ENCODE results near the gene TMEM154.
A peak's percentile ranks its signal among the peaks of the same experiment; 100 is the strongest.

The TMEM154 gene

DNA sequence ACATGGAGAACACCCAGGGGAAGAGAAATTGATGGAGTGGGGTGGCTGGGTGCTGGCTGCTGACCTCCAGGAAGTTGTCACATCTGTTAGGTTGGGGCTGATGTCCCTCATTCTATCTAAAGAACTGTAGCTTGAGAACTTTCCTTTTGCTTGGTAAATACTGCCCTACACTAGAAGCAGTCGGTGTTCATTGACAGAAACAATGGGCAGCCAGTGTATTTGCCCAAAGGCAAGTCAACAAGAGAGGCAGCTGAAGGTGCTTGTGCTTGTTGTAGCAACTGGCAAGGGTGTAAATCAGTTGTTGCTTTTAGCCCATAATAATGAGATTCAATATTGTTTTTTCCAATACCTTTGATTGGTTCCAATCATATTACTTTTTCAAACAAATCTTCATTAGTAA, 956 bp downstream of the TMEM154 start:
- peak in 1 of 2 donors; percentile 3 for DNase-seq (ENCODE audit: low read depth in 2 of 2)
- H3K4me3 ChIP-seq (replicated peaks in 1 of 2; ENCODE audit: low read depth in 2 of 2, low read length in 2 of 2): peak overlapping the region in 1 of 2 donors; percentile 66

DNA sequence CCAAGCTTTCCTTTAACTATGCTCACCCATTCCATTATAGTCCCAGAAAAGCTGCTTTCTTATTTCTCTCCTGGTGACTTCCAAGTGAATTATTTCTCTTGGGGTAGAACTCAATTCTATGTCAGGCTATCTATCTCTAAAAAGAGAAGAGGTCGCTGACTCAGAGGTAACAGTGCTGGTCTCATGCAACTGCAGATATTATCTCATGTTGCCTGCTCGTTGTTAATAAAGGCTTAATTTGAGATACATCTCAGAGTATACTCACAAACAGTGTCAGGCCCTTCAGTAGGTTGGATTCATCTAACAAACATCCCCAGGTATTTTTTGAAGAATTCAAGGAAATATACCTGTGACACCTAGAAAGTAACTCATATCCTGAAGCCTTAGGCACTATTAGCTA, 2.7 kb downstream of the TMEM154 start:
- no peak overlapping the region for H3K4me3 ChIP-seq (replicated peaks in 1 of 2; ENCODE audit: low read depth in 2 of 2, low read length in 2 of 2)
- TF ChIP-seq, protein P1, sequence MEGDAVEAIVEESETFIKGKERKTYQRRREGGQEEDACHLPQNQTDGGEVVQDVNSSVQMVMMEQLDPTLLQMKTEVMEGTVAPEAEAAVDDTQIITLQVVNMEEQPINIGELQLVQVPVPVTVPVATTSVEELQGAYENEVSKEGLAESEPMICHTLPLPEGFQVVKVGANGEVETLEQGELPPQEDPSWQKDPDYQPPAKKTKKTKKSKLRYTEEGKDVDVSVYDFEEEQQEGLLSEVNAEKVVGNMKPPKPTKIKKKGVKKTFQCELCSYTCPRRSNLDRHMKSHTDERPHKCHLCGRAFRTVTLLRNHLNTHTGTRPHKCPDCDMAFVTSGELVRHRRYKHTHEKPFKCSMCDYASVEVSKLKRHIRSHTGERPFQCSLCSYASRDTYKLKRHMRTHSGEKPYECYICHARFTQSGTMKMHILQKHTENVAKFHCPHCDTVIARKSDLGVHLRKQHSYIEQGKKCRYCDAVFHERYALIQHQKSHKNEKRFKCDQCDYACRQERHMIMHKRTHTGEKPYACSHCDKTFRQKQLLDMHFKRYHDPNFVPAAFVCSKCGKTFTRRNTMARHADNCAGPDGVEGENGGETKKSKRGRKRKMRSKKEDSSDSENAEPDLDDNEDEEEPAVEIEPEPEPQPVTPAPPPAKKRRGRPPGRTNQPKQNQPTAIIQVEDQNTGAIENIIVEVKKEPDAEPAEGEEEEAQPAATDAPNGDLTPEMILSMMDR (IDR thresholded peaks at IDR 0.05; ENCODE audit: low read depth, low read length): no peak
- DNase-seq (ENCODE audit: low read depth in 2 of 2): no peak

More for the DNA sequence above, 956 bp downstream of the TMEM154 start:
- TF ChIP-seq, protein P1 (IDR thresholded peaks at IDR 0.05; ENCODE audit: low read depth, low read length): no peak

- no peak overlapping the region for H3K4me3 ChIP-seq (replicated peaks in 1 of 2; ENCODE audit: low read depth in 2 of 2, low read length in 2 of 2)
- no peak for DNase-seq (ENCODE audit: low read depth in 2 of 2)
- TF ChIP-seq, protein P1 (IDR thresholded peaks at IDR 0.05; ENCODE audit: low read depth, low read length): no peak
Measured at GRCh38 chr4:152676052-152676854, 3.5 kb downstream of the TMEM154 start.

DNA sequence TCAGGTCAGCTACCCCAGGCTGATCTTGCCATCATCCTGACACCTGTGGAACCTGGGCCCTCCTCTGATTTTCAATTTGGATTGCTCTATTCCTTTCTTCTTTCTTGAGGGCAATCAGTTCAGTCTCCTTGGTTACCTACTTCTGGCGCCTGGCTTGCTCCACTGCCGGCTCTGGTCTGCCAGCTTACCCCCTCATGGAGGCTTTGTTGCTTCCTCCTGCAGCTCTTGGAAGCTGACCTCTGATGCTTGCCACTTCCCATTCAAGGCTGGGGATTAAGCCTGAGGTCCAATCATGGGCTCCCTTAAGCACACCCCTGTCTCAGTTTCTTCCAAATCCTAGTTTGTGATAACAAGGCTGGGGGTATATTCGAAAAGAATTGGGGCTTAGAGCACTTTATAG, 5.4 kb downstream of the TMEM154 start:
- TF ChIP-seq, protein P1 (IDR thresholded peaks at IDR 0.05; ENCODE audit: low read depth, low read length): no peak

DNA sequence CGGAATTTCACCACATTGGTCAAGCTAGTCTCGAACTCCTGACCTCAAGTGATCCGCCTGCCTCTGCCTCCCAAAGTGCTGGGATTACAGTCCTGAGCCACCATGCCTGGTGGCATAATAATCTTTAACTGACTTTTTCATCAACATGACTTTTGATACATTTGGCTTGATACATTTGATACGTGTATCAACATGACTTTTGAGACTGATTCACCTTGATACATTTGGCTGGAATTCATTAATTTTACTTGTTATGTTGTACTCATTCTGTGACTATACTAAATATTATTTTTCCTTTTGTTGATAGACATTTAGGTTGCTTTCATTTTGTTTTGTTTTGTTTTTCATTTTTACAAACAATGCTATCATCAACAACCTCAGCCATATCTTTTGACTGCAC, 6.3 kb downstream of the TMEM154 start:
- TF ChIP-seq, protein P1 (IDR thresholded peaks at IDR 0.05; ENCODE audit: low read depth, low read length): no peak
- DNase-seq (ENCODE audit: low read depth in 2 of 2): no peak
- no peak overlapping the region for H3K4me3 ChIP-seq (replicated peaks in 1 of 2; ENCODE audit: low read depth in 2 of 2, low read length in 2 of 2)

More for the DNA sequence above, 5.4 kb downstream of the TMEM154 start:
- DNase-seq (ENCODE audit: low read depth in 2 of 2): no peak
- no peak overlapping the region for H3K4me3 ChIP-seq (replicated peaks in 1 of 2; ENCODE audit: low read depth in 2 of 2, low read length in 2 of 2)

- TF ChIP-seq, protein P1 (IDR thresholded peaks at IDR 0.05; ENCODE audit: low read depth, low read length): no peak
- no peak for DNase-seq (ENCODE audit: low read depth in 2 of 2)
- H3K4me3 ChIP-seq (replicated peaks in 1 of 2; ENCODE audit: low read depth in 2 of 2, low read length in 2 of 2): no peak overlapping the region
Measured at GRCh38 chr4:152672206-152673092, 7.3 kb downstream of the TMEM154 start.
